ENCODE data around the gene GCDH. TPM values are rescaled to one million over a fixed set of nuclear protein-coding genes. Genes with fewer than 3 reads are reported as not detected.

The GCDH gene

Small RNA genes lying within 50 kb of the gene (small RNA-seq; reads per million reads assigned to genes)
- gene MIR5695 (ENCODE audit: insufficient read depth) (not detected), gene MIR6515 (ENCODE audit: insufficient read depth) (2.1 reads per million, percentile 22 among the genes with 10 or more reads in this experiment), gene MIR6794 (ENCODE audit: insufficient read depth) (not detected)
